ENCODE measurements around the gene MICU2. TPM values are rescaled to one million over a fixed set of nuclear protein-coding genes. Genes with fewer than 3 reads are reported as not detected.

Gene MICU2
- total and polyA plus RNA-seq, 2 of the 4 experiments (the other 2 are of a cell fraction), result 14.9 to 25.0 TPM

DNA sequence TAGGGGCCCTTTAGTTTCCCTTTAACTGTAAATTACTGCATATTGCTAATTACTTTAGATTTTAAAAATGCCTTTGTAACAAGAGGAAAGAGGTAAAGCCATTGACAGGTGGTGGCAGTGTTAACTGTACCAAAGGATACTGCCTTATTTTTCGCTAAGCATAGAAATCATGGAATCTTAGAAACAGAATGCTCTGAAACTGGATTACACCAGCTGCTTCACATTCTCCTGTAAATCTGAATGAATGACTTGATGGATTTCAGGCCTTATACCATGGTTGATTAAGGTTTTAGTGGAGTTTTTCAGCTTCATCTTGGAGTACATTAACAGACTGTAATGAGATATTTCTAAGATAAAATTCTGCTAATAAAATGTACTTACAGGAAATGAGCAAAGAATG lies 25.2 kb downstream of the MICU2 start:
- peaks cover 3% of the 10 kb centered on the region; the same call in 1 of the 2 replicates for H4K20me1 ChIP-seq (ENCODE audit: insufficient read depth, low read length)
- ATAC-seq (ENCODE audit: low read depth), result no peak
- H3K9me3 ChIP-seq (ENCODE audit: control insufficient read depth, insufficient read depth, low read length), result peaks cover 8% of the 10 kb centered on the region
- no peak overlapping the region for H2BK20ac ChIP-seq (ENCODE audit: low read depth, low read length)
- no peak overlapping the region for H4K91ac ChIP-seq (ENCODE audit: insufficient read depth, low read depth, low read length)
- H2AFZ ChIP-seq (replicated peaks; ENCODE audit: low read length, poor library complexity), result no peak overlapping the region
- no peak overlapping the region for H3K14ac ChIP-seq (replicated peaks; ENCODE audit: low read depth, low read length)
- peaks cover 3% of the 10 kb centered on the region; the same call in 1 of the 2 replicates for H3K9me1 ChIP-seq (ENCODE audit: insufficient read depth, low read length)
- H3K56ac ChIP-seq (ENCODE audit: extremely low read depth, insufficient read depth, low read length), result no peak overlapping the region
- H3K4me3 ChIP-seq (ENCODE audit: insufficient read depth, low read depth, low read length), result no peak overlapping the region
- TF ChIP-seq MXI1 (IDR thresholded peaks at IDR 0.05; ENCODE audit: borderline replicate concordance, low read depth, low read length), result no peak
- TF ChIP-seq MAZ (IDR thresholded peaks at IDR 0.05; ENCODE audit: borderline replicate concordance, low read depth, low read length), result no peak
- TF ChIP-seq, protein P1, sequence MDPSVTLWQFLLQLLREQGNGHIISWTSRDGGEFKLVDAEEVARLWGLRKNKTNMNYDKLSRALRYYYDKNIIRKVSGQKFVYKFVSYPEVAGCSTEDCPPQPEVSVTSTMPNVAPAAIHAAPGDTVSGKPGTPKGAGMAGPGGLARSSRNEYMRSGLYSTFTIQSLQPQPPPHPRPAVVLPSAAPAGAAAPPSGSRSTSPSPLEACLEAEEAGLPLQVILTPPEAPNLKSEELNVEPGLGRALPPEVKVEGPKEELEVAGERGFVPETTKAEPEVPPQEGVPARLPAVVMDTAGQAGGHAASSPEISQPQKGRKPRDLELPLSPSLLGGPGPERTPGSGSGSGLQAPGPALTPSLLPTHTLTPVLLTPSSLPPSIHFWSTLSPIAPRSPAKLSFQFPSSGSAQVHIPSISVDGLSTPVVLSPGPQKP (IDR thresholded peaks at IDR 0.05; ENCODE audit: borderline replicate concordance, low read depth, low read length), result no peak
- TF ChIP-seq SMC3 (IDR thresholded peaks at IDR 0.05; ENCODE audit: low read depth, low read length), result no peak
- TF ChIP-seq BHLHE40 (IDR thresholded peaks at IDR 0.05; ENCODE audit: low read depth, low read length), result no peak
- TF ChIP-seq FOS (IDR thresholded peaks at IDR 0.05; ENCODE audit: low read depth, low read length), result no peak
- TF ChIP-seq, protein P2, sequence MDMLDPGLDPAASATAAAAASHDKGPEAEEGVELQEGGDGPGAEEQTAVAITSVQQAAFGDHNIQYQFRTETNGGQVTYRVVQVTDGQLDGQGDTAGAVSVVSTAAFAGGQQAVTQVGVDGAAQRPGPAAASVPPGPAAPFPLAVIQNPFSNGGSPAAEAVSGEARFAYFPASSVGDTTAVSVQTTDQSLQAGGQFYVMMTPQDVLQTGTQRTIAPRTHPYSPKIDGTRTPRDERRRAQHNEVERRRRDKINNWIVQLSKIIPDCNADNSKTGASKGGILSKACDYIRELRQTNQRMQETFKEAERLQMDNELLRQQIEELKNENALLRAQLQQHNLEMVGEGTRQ (IDR thresholded peaks at IDR 0.05; ENCODE audit: low read depth, low read length), result no peak
- no peak for TF ChIP-seq CEBPB (IDR thresholded peaks at IDR 0.05; ENCODE audit: low read depth, low read length)
- no peak for TF ChIP-seq NFE2L2 (IDR thresholded peaks at IDR 0.05; ENCODE audit: low read depth, low read length)
- no peak for TF ChIP-seq POLR2A (IDR thresholded peaks at IDR 0.05; ENCODE audit: low read depth, low read length)
- TF ChIP-seq RFX5 (IDR thresholded peaks at IDR 0.05; ENCODE audit: low read depth, low read length), result no peak
- TF ChIP-seq RAD21 (IDR thresholded peaks at IDR 0.05; ENCODE audit: low read length), result no peak
- TF ChIP-seq RCOR1 (IDR thresholded peaks at IDR 0.05; ENCODE audit: insufficient replicate concordance, low read length), result no peak
- no peak for TF ChIP-seq MAFK (IDR thresholded peaks at IDR 0.05; ENCODE audit: low read depth, low read length)
- TF ChIP-seq, protein P3, sequence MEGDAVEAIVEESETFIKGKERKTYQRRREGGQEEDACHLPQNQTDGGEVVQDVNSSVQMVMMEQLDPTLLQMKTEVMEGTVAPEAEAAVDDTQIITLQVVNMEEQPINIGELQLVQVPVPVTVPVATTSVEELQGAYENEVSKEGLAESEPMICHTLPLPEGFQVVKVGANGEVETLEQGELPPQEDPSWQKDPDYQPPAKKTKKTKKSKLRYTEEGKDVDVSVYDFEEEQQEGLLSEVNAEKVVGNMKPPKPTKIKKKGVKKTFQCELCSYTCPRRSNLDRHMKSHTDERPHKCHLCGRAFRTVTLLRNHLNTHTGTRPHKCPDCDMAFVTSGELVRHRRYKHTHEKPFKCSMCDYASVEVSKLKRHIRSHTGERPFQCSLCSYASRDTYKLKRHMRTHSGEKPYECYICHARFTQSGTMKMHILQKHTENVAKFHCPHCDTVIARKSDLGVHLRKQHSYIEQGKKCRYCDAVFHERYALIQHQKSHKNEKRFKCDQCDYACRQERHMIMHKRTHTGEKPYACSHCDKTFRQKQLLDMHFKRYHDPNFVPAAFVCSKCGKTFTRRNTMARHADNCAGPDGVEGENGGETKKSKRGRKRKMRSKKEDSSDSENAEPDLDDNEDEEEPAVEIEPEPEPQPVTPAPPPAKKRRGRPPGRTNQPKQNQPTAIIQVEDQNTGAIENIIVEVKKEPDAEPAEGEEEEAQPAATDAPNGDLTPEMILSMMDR (conservative IDR thresholded peaks at IDR 0.05; ENCODE audit: low read depth, low read length), result no peak
- dilution Hi-C loops (cut with HindIII; ENCODE audit: low sequenced_read_pairs, unreplicated experiment) (no loop called here), in situ Hi-C loops (cut with MboI; ENCODE audit: low sequenced_read_pairs) (no loop called here), intact Hi-C loops (cut with micrococcal nuclease) (no loop called here)
- H2AK5ac ChIP-seq (ENCODE audit: low read depth, low read length), result no peak overlapping the region
- H3K4me1 ChIP-seq (ENCODE audit: control insufficient read depth, insufficient read depth, low read length), result peaks cover 3% of the 10 kb centered on the region
- H4K8ac ChIP-seq (ENCODE audit: low read depth in 2 of 2, low read length in 2 of 2), result no peak overlapping the region
- BruUV-seq (replicated peaks), result no TSS peak
- POLR2A ChIA-PET (ENCODE audit: unreplicated experiment), result no interaction called here
- peaks cover 3% of the 10 kb centered on the region; the same call in 1 of the 2 replicates for H3K36me3 ChIP-seq (ENCODE audit: control insufficient read depth, insufficient read depth, low read length)
- H3K23ac ChIP-seq (ENCODE audit: low read depth, low read length), result no peak overlapping the region
- H2BK5ac ChIP-seq (ENCODE audit: low read depth, low read length, poor library complexity, severe bottlenecking), result no peak overlapping the region
- no CpG with 5 or more reads among the region's 1 CpG for WGBS, 2 experiments (ENCODE audit: extremely low coverage in 2 of 2, insufficient read length in 1 of 2)
- H2BK15ac ChIP-seq (ENCODE audit: low read depth, low read length), result no peak overlapping the region
- CTCF ChIA-PET, result interaction anchor here (0.6 kb wide), 1 partner anchor 38 kb away, joined by 3 read pairs; no protein-coding TSS in a partner anchor
- no peak overlapping the region for H4K5ac ChIP-seq (ENCODE audit: low read depth, low read length)
- H3K4ac ChIP-seq (ENCODE audit: low read depth, low read length), result no peak overlapping the region
- H2BK120ac ChIP-seq (ENCODE audit: low read depth, low read length), result no peak overlapping the region
- H3K4me2 ChIP-seq (ENCODE audit: low read depth, low read length), result no peak overlapping the region
- peaks cover 17 to 53% of the 10 kb centered on the region in 2 experiments for H3K79me1 ChIP-seq (ENCODE audit: low read depth in 1 of 2, low read length in 2 of 2)
- H3K27me3 ChIP-seq (ENCODE audit: control insufficient read depth, insufficient read depth, low read length), result no peaks in the 10 kb centered on the region
- no peak overlapping the region for H3K27ac ChIP-seq (ENCODE audit: insufficient read depth, low read length)
- no peak for DNase-seq
- no peak overlapping the region for H2AK9ac ChIP-seq (replicated peaks; ENCODE audit: low read depth, low read length, poor library complexity)
- no peak overlapping the region for H3K9ac ChIP-seq (ENCODE audit: low read depth, low read length)
- no peak overlapping the region for H3K18ac ChIP-seq (ENCODE audit: low read depth, low read length)

All from IMR-90 (cell line).